ENCODE measurements around the gene FBLN2.

Gene FBLN2

GRCh38 chr3:13647298-13648059 is 98.6 kb downstream of the FBLN2 start:
- no peak for DNase-seq (ENCODE audit: low read depth in 2 of 2)

- peak; percentile 54 to 70 for DNase-seq (ENCODE audit: low read depth in 2 of 2)
Measured at GRCh38 chr3:13648060-13649001, 99.4 kb downstream of the FBLN2 start.

- peak; percentile 55 to 64 for DNase-seq (ENCODE audit: low read depth in 2 of 2)
Measured at GRCh38 chr3:13650210-13651056, 101.5 kb downstream of the FBLN2 start.

- DNase-seq (ENCODE audit: low read depth in 2 of 2): no peak
Measured at GRCh38 chr3:13651057-13651400, 102.1 kb downstream of the FBLN2 start.

- DNase-seq (ENCODE audit: low read depth in 2 of 2): no peak
Measured at GRCh38 chr3:13651775-13652428, 103.0 kb downstream of the FBLN2 start.

- DNase-seq (ENCODE audit: low read depth in 2 of 2): no peak
Measured at GRCh38 chr3:13652728-13653127, 103.8 kb downstream of the FBLN2 start.

GRCh38 chr3:13653631-13654279 is 104.8 kb downstream of the FBLN2 start:
- no peak for DNase-seq (ENCODE audit: low read depth in 2 of 2)

- DNase-seq (ENCODE audit: low read depth in 2 of 2): no peak
Measured at GRCh38 chr3:13654330-13655060, 105.6 kb downstream of the FBLN2 start.

GRCh38 chr3:13655061-13655913 is 106.4 kb downstream of the FBLN2 start:
- DNase-seq (ENCODE audit: low read depth in 2 of 2): no peak

- DNase-seq (ENCODE audit: low read depth in 2 of 2): no peak
Measured at GRCh38 chr3:13656584-13657301, 107.8 kb downstream of the FBLN2 start.

GRCh38 chr3:13657660-13658435 is 108.9 kb downstream of the FBLN2 start:
- peak; percentile 31 to 59 for DNase-seq (ENCODE audit: low read depth in 2 of 2)

- no peak for DNase-seq (ENCODE audit: low read depth in 2 of 2)
Measured at GRCh38 chr3:13658681-13659080, 109.8 kb downstream of the FBLN2 start.

GRCh38 chr3:13659221-13659969 is 110.5 kb downstream of the FBLN2 start:
- DNase-seq (ENCODE audit: low read depth in 2 of 2): no peak

GRCh38 chr3:13660042-13660874 is 111.3 kb downstream of the FBLN2 start:
- DNase-seq (ENCODE audit: low read depth in 2 of 2): no peak

- no peak for DNase-seq (ENCODE audit: low read depth in 2 of 2)
Measured at GRCh38 chr3:13661121-13661520, 112.2 kb downstream of the FBLN2 start.

- DNase-seq (ENCODE audit: low read depth in 2 of 2): no peak
Measured at GRCh38 chr3:13662238-13662847, 113.4 kb downstream of the FBLN2 start.
